WTC11 (cell line): ENCODE results near the gene SH3GL3. TPM values are rescaled to one million over a fixed set of nuclear protein-coding genes. Genes with fewer than 3 reads are reported as not detected.

ENCODE experiments used
- ATAC-seq: fragments of 200-7000 bp; cut with Tn5 transposase; 2 replicates; pipeline ENCODE4 v1.10.0; 2021; ENCODE audit warnings: mild to moderate bottlenecking, moderate library complexity
- CTCF ChIA-PET: fragments of 300-600 bp; sonication (Branson Sonifier 250); formaldehyde crosslinking; loops from one replicate; lab custom pipeline; 2021; ENCODE audit warnings: antibody characterized with exemption; lab: Charles Lee
- POLR2A ChIA-PET: fragments of 350-600 bp; sonication (Branson Sonifier 250); formaldehyde crosslinking; loops from one replicate; lab custom pipeline; 2021; ENCODE audit warnings: antibody characterized with exemption; lab: Charles Lee
- DNase-seq: peaks from one replicate; pipeline ENCODE4 v3.0.0; 2021; ENCODE audit warnings: low spot score
- H3K27ac Mint-ChIP-seq: 2 replicates; pipeline ENCODE4 v1.8.0; 2021; ENCODE audit warnings: mixed read lengths
- H3K27me3 Mint-ChIP-seq: 2 replicates; pipeline ENCODE4 v1.8.0; 2021; ENCODE audit warnings: low read depth, mild to moderate bottlenecking, moderate library complexity, mixed read lengths
- H3K36me3 Mint-ChIP-seq: 2 replicates; pipeline ENCODE4 v1.8.0; 2021; ENCODE audit warnings: mixed read lengths
- H3K4me1 Mint-ChIP-seq: 2 replicates; pipeline ENCODE4 v1.8.0; 2022; ENCODE audit warnings: mixed read lengths
- H3K4me3 Mint-ChIP-seq: 2 replicates; pipeline ENCODE4 v1.8.0; 2021; ENCODE audit warnings: mild to moderate bottlenecking, moderate library complexity, mixed read lengths
- H3K9me3 Mint-ChIP-seq: 2 replicates; pipeline ENCODE4 v1.8.0; 2021; ENCODE audit warnings: mixed read lengths
- AFF4 ChIP-seq: sonication (generic); formaldehyde crosslinking; IDR thresholded peaks from 2 replicates; pipeline ENCODE4 v1.8.1; 2023; ENCODE audit warnings: mild to moderate bottlenecking, missing genetic modification reagents, borderline replicate concordance
- ATF2 ChIP-seq: sonication (generic); formaldehyde crosslinking; IDR thresholded peaks from 2 replicates; pipeline ENCODE4 v1.8.1; 2022; ENCODE audit warnings: low read depth, missing genetic modification reagents, borderline replicate concordance
- EMX1 ChIP-seq: fragments of 250-450 bp; sonication (Bioruptor Pico); IDR thresholded peaks from 2 replicates; pipeline ENCODE4 v1.8.0; 2021; ENCODE audit warnings: mild to moderate bottlenecking
- FOXK1 ChIP-seq: sonication (generic); formaldehyde crosslinking; IDR thresholded peaks from 2 replicates; pipeline ENCODE4 v1.8.0; 2022; ENCODE audit warnings: mild to moderate bottlenecking, moderate library complexity, missing genetic modification reagents
- FOXP1 ChIP-seq: sonication (generic); formaldehyde crosslinking; IDR thresholded peaks from 2 replicates; pipeline ENCODE4 v1.8.0; 2022; ENCODE audit warnings: missing genetic modification reagents, mild to moderate bottlenecking, moderate library complexity, borderline replicate concordance
- GABPB1 ChIP-seq: sonication (generic); formaldehyde crosslinking; IDR thresholded peaks from 2 replicates; pipeline ENCODE4 v1.8.1; 2023; ENCODE audit warnings: mild to moderate bottlenecking, missing genetic modification reagents
- JAZF1 ChIP-seq: fragments of 250-450 bp; sonication (Bioruptor Pico); IDR thresholded peaks from 2 replicates; pipeline ENCODE4 v1.9.0; 2021; ENCODE audit warnings: moderate library complexity, mild to moderate bottlenecking, inconsistent platforms
- OVOL2 ChIP-seq: fragments of 250-450 bp; sonication (Bioruptor Pico); IDR thresholded peaks from 2 replicates; pipeline ENCODE4 v1.9.0; 2021; ENCODE audit warnings: mild to moderate bottlenecking, borderline replicate concordance
- PRDM15 ChIP-seq: sonication (generic); formaldehyde crosslinking; IDR thresholded peaks from 2 replicates; pipeline ENCODE4 v1.8.0; 2022; ENCODE audit warnings: missing genetic modification reagents
- PREB ChIP-seq: sonication (generic); formaldehyde crosslinking; IDR thresholded peaks from 2 replicates; pipeline ENCODE4 v1.8.1; 2022; ENCODE audit warnings: mild to moderate bottlenecking, missing genetic modification reagents, moderate library complexity, borderline replicate concordance
- SP1 ChIP-seq: sonication (generic); formaldehyde crosslinking; conservative IDR thresholded peaks from 2 replicates; pipeline ENCODE4 v1.8.1; 2022; ENCODE audit warnings: missing genetic modification reagents
- ZNF232 ChIP-seq: sonication (generic); formaldehyde crosslinking; IDR thresholded peaks from 2 replicates; pipeline ENCODE4 v1.8.0; 2022; ENCODE audit warnings: mild to moderate bottlenecking, missing genetic modification reagents
- ZNF317 ChIP-seq: sonication (generic); formaldehyde crosslinking; IDR thresholded peaks from 2 replicates; pipeline ENCODE4 v1.8.1; 2023; ENCODE audit warnings: low read depth, mild to moderate bottlenecking, moderate library complexity, missing genetic modification reagents, borderline replicate concordance
- ZNF396 ChIP-seq: fragments of 250-450 bp; sonication (Bioruptor Pico); IDR thresholded peaks from 2 replicates; pipeline ENCODE4 v1.8.0; 2021; ENCODE audit warnings: mild to moderate bottlenecking, moderate library complexity, borderline replicate concordance
- ZNF425 ChIP-seq: fragments of 250-450 bp; sonication (Bioruptor Pico); conservative IDR thresholded peaks from 2 replicates; pipeline ENCODE4 v1.9.0; 2021; ENCODE audit warnings: mild to moderate bottlenecking
- ZSCAN18 ChIP-seq: fragments of 250-450 bp; sonication (Bioruptor Pico); IDR thresholded peaks from 2 replicates; pipeline ENCODE4 v2.1.2; 2022; ENCODE audit warnings: mild to moderate bottlenecking, moderate library complexity
- total RNA-seq: library from RNA; stranded (reverse); gene quantifications from 3 replicates; pipeline ENCODE4 v1.2.3, GENCODE V29; 2021

The SH3GL3 gene
- total RNA-seq, 1 experiment from 2014 or later = 9.2 TPM

GRCh38 chr15:83556068-83556467 lies 108.9 kb downstream of the SH3GL3 start:
- H3K4me3 Mint-ChIP-seq = no peak overlapping the region
- no peak overlapping the region for H3K27ac Mint-ChIP-seq
- TF ChIP-seq ZNF317 (no peak), ZSCAN18 (CRISPR knock-in tag) (no peak), ATF2 (CRISPR knock-in tag) (no peak), GABPB1 (CRISPR knock-in tag) (no peak), OVOL2 (CRISPR knock-in tag) (no peak), JAZF1 (CRISPR knock-in tag) (no peak), ZNF232 (CRISPR knock-in tag) (no peak), EMX1 (CRISPR knock-in tag) (no peak), FOXK1 (CRISPR knock-in tag) (no peak), FOXP1 (no peak), SP1 (CRISPR knock-in tag) (no peak), AFF4 (CRISPR knock-in tag) (no peak), ZNF396 (no peak), PREB (CRISPR knock-in tag) (no peak), ZNF425 (CRISPR knock-in tag) (no peak)
- H3K4me1 Mint-ChIP-seq = 0 out of 2 replicates have a peak, but pooled peaks cover 2% of the 10 kb centered on the region
- H3K36me3 Mint-ChIP-seq = no peaks in the 10 kb centered on the region
- H3K27me3 Mint-ChIP-seq = no peaks in the 10 kb centered on the region
- peaks cover 3% of the 10 kb centered on the region; the same call in 1 of the 2 replicates for H3K9me3 Mint-ChIP-seq
- no peak for ATAC-seq
- ChIA-PET POLR2A (no interaction called here), CTCF (interaction anchor here (1.1 to 7.7 kb wide), 4 partner anchors 10 to 308 kb away, joined by 3 to 83 read pairs (median 12); partner anchors contain the start of gene SH3GL3)
- DNase-seq = no peak

- no peaks in the 10 kb centered on the region for H3K36me3 Mint-ChIP-seq
- ChIA-PET CTCF (interaction anchor here (0.6 to 7.7 kb wide), 6 partner anchors 9 to 1007 kb away, joined by 3 to 83 read pairs (median 8); partner anchors contain the start of gene SH3GL3), POLR2A (interaction anchor here (0.7 kb wide), 1 partner anchor 53 kb away, joined by 3 read pairs; no protein-coding TSS in a partner anchor)
- H3K27ac Mint-ChIP-seq = no peak overlapping the region
- 0 out of 2 replicates have a peak, but pooled peaks cover 2% of the 10 kb centered on the region for H3K4me1 Mint-ChIP-seq
- DNase-seq (no peak), ATAC-seq (no peak)
- no peak overlapping the region for H3K4me3 Mint-ChIP-seq
- peaks cover 3% of the 10 kb centered on the region; the same call in 1 of the 2 replicates for H3K9me3 Mint-ChIP-seq
- no peaks in the 10 kb centered on the region for H3K27me3 Mint-ChIP-seq
- TF ChIP-seq PRDM15 (CRISPR knock-in tag) = no peak
- TF ChIP-seq AFF4 (CRISPR knock-in tag) = no peak
Observed at GRCh38 chr15:83556754-83557153, 109.6 kb downstream of the SH3GL3 start.
